ENCODE measurements around the gene LAG3.

The LAG3 gene

GRCh38 chr12:6824085-6824775 lies 51.9 kb downstream of the LAG3 start:
- no peak for DNase-seq

- no peak for DNase-seq
Observed at GRCh38 chr12:6824901-6825381, 52.6 kb downstream of the LAG3 start.

DNA sequence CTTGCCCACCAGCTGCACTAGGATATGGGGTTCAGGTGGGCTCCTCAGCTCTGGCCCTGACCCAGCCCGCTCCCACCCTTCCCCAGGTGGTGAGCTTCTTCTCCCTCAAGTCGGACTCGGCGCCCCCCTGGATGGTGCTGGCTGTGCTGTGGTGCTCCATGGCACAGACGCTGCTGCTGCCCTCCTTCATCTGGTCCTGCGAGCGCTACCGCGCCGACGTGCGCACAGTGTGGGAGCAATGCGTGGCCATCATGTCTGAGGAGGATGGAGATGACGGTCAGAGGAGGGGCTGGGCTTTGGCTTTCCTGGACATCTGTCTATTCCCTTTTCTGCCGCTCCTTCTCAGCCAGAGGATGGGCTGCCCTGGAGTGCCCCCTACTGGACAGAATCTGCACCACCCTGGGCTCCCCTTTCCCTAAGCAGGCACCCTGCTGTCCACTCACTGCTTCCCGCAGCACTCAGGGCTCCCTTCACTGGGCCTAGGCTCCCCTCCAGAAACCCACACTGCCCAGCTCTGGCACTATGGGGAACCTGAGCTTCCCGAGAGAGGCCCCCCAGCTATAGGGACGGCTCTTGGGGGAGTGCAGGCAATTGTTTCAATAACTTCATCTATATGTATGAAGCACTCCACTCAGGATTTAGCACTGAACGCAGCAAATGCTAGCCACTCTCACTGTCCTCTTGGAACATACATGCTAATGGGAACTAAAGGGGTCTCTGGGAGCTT lies 53.2 kb downstream of the LAG3 start:
- DNase-seq, result peak; percentile 69

GRCh38 chr12:6826125-6826733 lies 53.9 kb downstream of the LAG3 start:
- no peak for DNase-seq

- no peak for DNase-seq
Observed at GRCh38 chr12:6826734-6827436, 54.6 kb downstream of the LAG3 start.

GRCh38 chr12:6827437-6827911 lies 55.2 kb downstream of the LAG3 start:
- DNase-seq, result peak; percentile 12

Measured in effector CD8-positive, alpha-beta T cell (primary cell).